CD14-positive monocyte (primary cell): ENCODE data around the gene FCRLA. TPM values are rescaled to one million over a fixed set of nuclear protein-coding genes. Genes with fewer than 3 reads are reported as not detected.

Experiments
- DNase-seq, 3 donors: peaks; one replicate each; pipeline ENCODE4 v3.0.0-alpha.2; 2011 to 2022
- H2AFZ ChIP-seq: 2 replicates; pipeline ENCODE4 v1.6.0; 2012; ENCODE audit warnings: mild to moderate bottlenecking, low read depth, low read length, inconsistent platforms; ENCODE audit not compliant: insufficient read depth, poor library complexity, severe bottlenecking
- H3K27ac ChIP-seq, 2 donors: 1 replicate in 1 of 2; 2 replicates in 1 of 2; pipeline ENCODE4 v1.5.1; 2012 to 2013; ENCODE audit warnings: low read length in 2 of 2, control low read depth in 1 of 2, inconsistent platforms in 1 of 2, low read depth in 1 of 2, mild to moderate bottlenecking in 1 of 2
- H3K27me3 ChIP-seq, 2 donors: one replicate each; pipeline versions ENCODE4 v1.6.0 to v1.6.1; 2011 to 2013; ENCODE audit warnings: low read length in 2 of 2; ENCODE audit not compliant: control insufficient read depth in 2 of 2, insufficient read depth in 2 of 2
- H3K36me3 ChIP-seq, 2 donors: replicated peaks in 1 of 2; 1 replicate in 1 of 2; 2 replicates in 1 of 2; pipeline versions ENCODE4 v1.5.1 to v1.6.1; 2012 to 2013; ENCODE audit warnings: low read length in 2 of 2, control low read depth in 1 of 2, inconsistent platforms in 1 of 2, mild to moderate bottlenecking in 1 of 2; ENCODE audit not compliant: insufficient read depth in 2 of 2, control insufficient read depth in 1 of 2
- H3K4me1 ChIP-seq, 2 donors: 1 replicate in 1 of 2; 2 replicates in 1 of 2; pipeline versions ENCODE4 v1.5.1 to v1.6.1; 2012 to 2013; ENCODE audit warnings: low read length in 2 of 2, control low read depth in 1 of 2, inconsistent platforms in 1 of 2, mild to moderate bottlenecking in 1 of 2, moderate library complexity in 1 of 2; ENCODE audit not compliant: insufficient read depth in 2 of 2, control insufficient read depth in 1 of 2
- H3K4me2 ChIP-seq: replicated peaks from 2 replicates; pipeline ENCODE3; 2012; ENCODE audit warnings: low read length, moderate library complexity, mild to moderate bottlenecking; ENCODE audit not compliant: poor library complexity, severe bottlenecking; ENCODE audit errors: extremely low read depth
- H3K4me3 ChIP-seq, 3 experiments: fragments of 200-600 bp in 1 of 3; sonication (generic) in 1 of 3; replicated peaks in 1 of 3; 1 replicate in 2 of 3; 2 replicates in 1 of 3; pipeline ENCODE4 v1.5.1; 2011 to 2013; ENCODE audit warnings: low read length in 3 of 3, mild to moderate bottlenecking in 3 of 3, control low read depth in 2 of 3, low read depth in 2 of 3, inconsistent platforms in 1 of 3, moderate library complexity in 1 of 3
- H3K79me2 ChIP-seq: 2 replicates; pipeline ENCODE4 v1.6.0; 2012; ENCODE audit warnings: mild to moderate bottlenecking, control low read depth, inconsistent platforms, low read length, moderate library complexity; ENCODE audit not compliant: insufficient read depth
- H3K9ac ChIP-seq: 2 replicates; pipeline ENCODE4 v1.6.0; 2017; ENCODE audit warnings: low read length, mild to moderate bottlenecking; ENCODE audit not compliant: insufficient read depth, poor library complexity, severe bottlenecking
- H3K9me3 ChIP-seq, 2 donors: replicated peaks in 1 of 2; 1 replicate in 1 of 2; 2 replicates in 1 of 2; pipeline versions ENCODE4 v1.5.1 to v1.6.1; 2012 to 2013; ENCODE audit warnings: low read length in 2 of 2, control low read depth in 1 of 2; ENCODE audit not compliant: control insufficient read depth in 1 of 2, insufficient read depth in 1 of 2
- H4K20me1 ChIP-seq: 2 replicates; pipeline ENCODE4 v1.6.0; 2012; ENCODE audit warnings: mild to moderate bottlenecking, low read length, control low read depth, moderate library complexity; ENCODE audit not compliant: insufficient read depth
- H3K27ac Mint-ChIP-seq, 7 donors: one replicate each; pipeline ENCODE4 v1.8.0; 2020; ENCODE audit warnings: mild to moderate bottlenecking in 7 of 7, mixed read lengths in 7 of 7, moderate library complexity in 6 of 7, inconsistent platforms in 2 of 7
- H3K27me3 Mint-ChIP-seq, 3 donors: one replicate each; pipeline ENCODE4 v1.8.0; 2021 to 2022; ENCODE audit warnings: low read depth in 3 of 3, mild to moderate bottlenecking in 3 of 3, mixed read lengths in 3 of 3, moderate library complexity in 3 of 3, inconsistent platforms in 1 of 3
- H3K36me3 Mint-ChIP-seq, 2 donors: one replicate each; pipeline ENCODE4 v1.8.0; 2020; ENCODE audit warnings: mixed read lengths in 2 of 2, inconsistent platforms in 1 of 2, mild to moderate bottlenecking in 1 of 2
- H3K4me1 Mint-ChIP-seq: one replicate; pipeline ENCODE4 v1.8.0; 2020; ENCODE audit warnings: mild to moderate bottlenecking, mixed read lengths
- H3K4me3 Mint-ChIP-seq, 2 donors: one replicate each; pipeline ENCODE4 v1.8.0; 2020; ENCODE audit warnings: mild to moderate bottlenecking in 2 of 2, mixed read lengths in 2 of 2, moderate library complexity in 1 of 2
- H3K9me3 Mint-ChIP-seq, 7 donors: one replicate each; pipeline ENCODE4 v1.8.0; 2020 to 2022; ENCODE audit warnings: mixed read lengths in 7 of 7, mild to moderate bottlenecking in 6 of 7, moderate library complexity in 6 of 7, inconsistent platforms in 2 of 7
- CTCF ChIP-seq: fragments of 200-600 bp; IDR thresholded peaks from one replicate; pipeline ENCODE4 v1.8.0; 2022; ENCODE audit warnings: antibody characterized with exemption, mild to moderate bottlenecking
- WGBS: methylation state at CpG from one replicate; pipeline ENCODE4 v1.1.5; 2013; ENCODE audit warnings: missing lambda C conversion rate; ENCODE audit not compliant: insufficient coverage; 5-methylcytosine and 5-hydroxymethylcytosine counted together
- intact Hi-C, 2 donors: fragments of 100-400 bp; cut with micrococcal nuclease; formaldehyde crosslinking; loops; one replicate each; pipeline versions ENCODE4 v1.15.0 to v1.15.1; 2023
- polyA plus RNA-seq, 3 donors: library from polyadenylated mRNA; depleted of rRNA in 1 of 3; unstranded in 2 of 3; stranded (reverse) in 1 of 3; fragments of 300-500 nt in 2 of 3; fragments of >200 nt in 1 of 3; fragmentation: Illumina TruSeq in 2 of 3; gene quantifications; 1 replicate in 2 of 3; 2 replicates in 1 of 3; pipeline ENCODE4 v1.2.3, GENCODE V29; 2012 to 2021

Gene FCRLA
- polyA plus RNA-seq, 3 donors, result 0.28 to 0.51 (median 0.39) TPM

GRCh38 chr1:161730050-161730564 lies 23.1 kb downstream of the FCRLA start:
- Mint-ChIP-seq H3K27ac (peak overlapping the region in 1 of 7 donors; percentile 48), H3K4me1 (peaks cover 41% of the 10 kb centered on the region), H3K27me3 (peaks cover 81 to 94% (median 91%) of the 10 kb centered on the region in 3 donors), H3K36me3 (peaks cover 4 to 8% of the 10 kb centered on the region in 2 donors), H3K4me3 (peak overlapping the region in 1 of 2 donors; percentile 75), H3K9me3 (peaks cover 0 to 23% (median 12%) of the 10 kb centered on the region in 7 donors)
- Histone ChIP-seq H3K79me2 (no peaks in the 10 kb centered on the region), H3K27ac (no peak overlapping the region), H3K4me2 (no peak overlapping the region), H3K9ac (no peak overlapping the region), H4K20me1 (no peaks in the 10 kb centered on the region), H2AFZ (no peak overlapping the region), H3K27me3 (peaks cover 64 to 95% of the 10 kb centered on the region in 2 donors), H3K4me1 (peaks cover 27 to 46% of the 10 kb centered on the region in 2 donors), H3K36me3 (no peaks in the 10 kb centered on the region), H3K9me3 (no peaks in the 10 kb centered on the region), H3K4me3 (no peak overlapping the region)
- no CpG with 5 or more reads among the region's 6 CpGs for WGBS
- no peak for TF ChIP-seq CTCF
- intact Hi-C loops, result no loop called here
- DNase-seq, result peak; percentile 51 to 81 (median 72)

DNA sequence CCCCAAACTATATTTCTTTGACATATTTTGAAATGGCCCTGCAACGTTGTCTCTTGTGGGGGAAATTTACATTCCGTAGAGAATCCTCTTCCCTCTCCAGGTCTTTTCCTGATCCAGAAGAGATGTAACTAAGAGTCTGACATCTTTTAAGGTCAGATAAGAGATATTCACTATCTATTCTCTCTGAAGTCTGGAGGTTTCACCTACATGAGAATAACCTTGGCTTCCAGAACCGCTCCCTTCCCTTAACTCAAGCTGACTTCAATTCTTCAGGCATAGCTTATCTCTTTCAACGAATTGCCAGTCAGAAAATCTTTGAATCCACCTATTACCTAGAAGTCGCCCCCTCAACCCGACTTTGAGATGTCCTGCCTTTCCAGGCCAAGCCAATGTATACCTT lies 24.2 kb downstream of the FCRLA start:
- Histone ChIP-seq H3K79me2 (no peaks in the 10 kb centered on the region), H3K9ac (no peak overlapping the region), H3K9me3 (no peaks in the 10 kb centered on the region), H3K27me3 (peaks cover 72 to 95% of the 10 kb centered on the region in 2 donors), H4K20me1 (no peaks in the 10 kb centered on the region), H3K36me3 (no peaks in the 10 kb centered on the region), H3K4me3 (no peak overlapping the region), H3K4me2 (no peak overlapping the region), H3K27ac (no peak overlapping the region), H2AFZ (no peak overlapping the region), H3K4me1 (peaks cover 20 to 38% of the 10 kb centered on the region in 2 donors)
- DNase-seq, result no peak
- H3K4me3 Mint-ChIP-seq, result peak overlapping the region in 1 of 2 donors; percentile 75
- H3K27me3 Mint-ChIP-seq, result peaks cover 75 to 94% (median 91%) of the 10 kb centered on the region in 3 donors
- 73% methylated on average over 2 of the region's 6 CpGs for WGBS
- H3K9me3 Mint-ChIP-seq, result peaks cover 0 to 16% (median 5%) of the 10 kb centered on the region in 7 donors
- TF ChIP-seq CTCF, result no peak
- intact Hi-C loops, result no loop called here
- peak overlapping the region in 1 of 7 donors; percentile 60 for H3K27ac Mint-ChIP-seq
- peaks cover 32% of the 10 kb centered on the region for H3K4me1 Mint-ChIP-seq
- H3K36me3 Mint-ChIP-seq, result peaks cover 2 to 5% of the 10 kb centered on the region in 2 donors
